Measurements from ENCODE around the gene ABCC1. TPM values are rescaled to one million over a fixed set of nuclear protein-coding genes. Genes with fewer than 3 reads are reported as not detected.

ABCC1 gene
- total RNA-seq, 2 experiments from 2014 or later: 40.3 to 41.0 TPM

Other genes with a start within 250 kb of the ABCC1 start
- not detected for gene MYH11, start 92.6 kb upstream of the ABCC1 start, total RNA-seq
- 10 to 100 TPM; 49.0 to 57.0 TPM for gene CEP20, start 61.0 kb upstream of the ABCC1 start, total RNA-seq

All from activated naive CD4-positive, alpha-beta T cell treated with anti-CD3 and anti-CD28 coated beads for 36 hours (primary cell).